K562 (cell line): Measurements from ENCODE around the gene DPP10. TPM values are rescaled to one million over a fixed set of nuclear protein-coding genes. Genes with fewer than 3 reads are reported as not detected.

ENCODE experiments used
- ATAC-seq: fragments of 200-7000 bp; cut with Tn5 transposase; 3 replicates; pipeline ENCODE4 v1.9.1; 2020; ENCODE audit warnings: moderate library complexity
- BruUV-seq: library from RNA; stranded (reverse); fragments of 400-500 nt; replicated peaks from 2 replicates; lab custom pipeline; 2021; lab: Mats Ljungman, UMichigan
- CTCF ChIA-PET: fragments of 300-600 bp; formaldehyde crosslinking; extraction: SDS; loops from one replicate; lab custom pipeline; 2021; ENCODE audit warnings: low intra/inter-chr PET ratio; lab: Yijun Ruan, JAX
- POLR2A ChIA-PET: fragments of 300-600, 350-650 bp; sonication (Branson Sonifier 250); formaldehyde crosslinking; extraction: SDS; loops from one replicate; lab custom pipeline; 2021; ENCODE audit warnings: antibody characterized with exemption, inconsistent platforms; lab: Yijun Ruan, JAX
- DNase-seq, 4 experiments: peaks; one replicate each; pipeline versions ENCODE4 v3.0.0 to v3.0.0-alpha.2; 2011 to 2018; ENCODE audit warnings: low spot score in 3 of 4, mixed read lengths in 3 of 4; ENCODE audit errors: extremely low read depth in 1 of 4
- FAIRE-seq: peaks from 2 replicates; lab custom pipeline; 2011; peaks lifted over from hg19 to GRCh38; lab: Jason Lieb, UNC
- H2AFZ ChIP-seq: 2 replicates; pipeline ENCODE4 v1.6.0; 2011; ENCODE audit warnings: low read depth, low read length, control low read depth, inconsistent platforms
- H3K27ac ChIP-seq: fragments of 200-600 bp; 3 replicates; pipeline ENCODE4 v1.8.0; 2011; ENCODE audit warnings: low read depth, mild to moderate bottlenecking, control low read depth, inconsistent platforms, low read length, moderate library complexity, mixed read lengths; ENCODE audit errors: extremely low read depth
- H3K27me3 ChIP-seq, 2 experiments: fragments of 300-600 bp in 1 of 2; 2 replicates in 1 of 2; 3 replicates in 1 of 2; pipeline versions ENCODE4 v1.6.0 to v1.8.0; 2011; ENCODE audit warnings: inconsistent platforms in 2 of 2, low read length in 2 of 2, mild to moderate bottlenecking in 1 of 2, mixed read lengths in 1 of 2, moderate library complexity in 1 of 2; ENCODE audit not compliant: control insufficient read depth in 2 of 2, insufficient read depth in 2 of 2
- H3K36me3 ChIP-seq: fragments of 300-600 bp; 3 replicates; pipeline ENCODE4 v1.8.0; 2011; ENCODE audit warnings: mild to moderate bottlenecking, low read length, inconsistent platforms; ENCODE audit not compliant: control insufficient read depth, insufficient read depth
- H3K4me1 ChIP-seq, 2 experiments: fragments of 200-600 bp in 1 of 2; replicated peaks in 1 of 2; 2 replicates in 1 of 2; 3 replicates in 1 of 2; pipeline versions ENCODE4 v1.5.1 to v1.8.0; 2011; ENCODE audit warnings: inconsistent platforms in 2 of 2, low read length in 2 of 2, mild to moderate bottlenecking in 1 of 2, mixed read lengths in 1 of 2, moderate library complexity in 1 of 2; ENCODE audit not compliant: control insufficient read depth in 2 of 2, insufficient read depth in 2 of 2
- H3K4me2 ChIP-seq: 2 replicates; pipeline ENCODE4 v1.6.1; 2011; ENCODE audit warnings: low read length, control low read depth, inconsistent platforms, mixed read lengths; ENCODE audit not compliant: insufficient read depth
- H3K4me3 ChIP-seq: fragments of 200-600 bp; sonication (generic), shearing (Covaris generic); 2 replicates; pipeline ENCODE4 v1.5.1; 2016; ENCODE audit warnings: control low read depth, inconsistent platforms
- H3K79me2 ChIP-seq: fragments of 200-600 bp; 3 replicates; pipeline ENCODE4 v1.8.0; 2011; ENCODE audit warnings: low read length, inconsistent platforms; ENCODE audit not compliant: control insufficient read depth, insufficient read depth
- H3K9ac ChIP-seq, 2 experiments: 2 replicates each; pipeline versions ENCODE4 v1.6.0 to v1.6.1; 2011; ENCODE audit warnings: low read depth in 2 of 2, low read length in 2 of 2, control low read depth in 1 of 2, inconsistent platforms in 1 of 2, mild to moderate bottlenecking in 1 of 2, mixed read lengths in 1 of 2; ENCODE audit not compliant: insufficient read depth in 1 of 2
- H3K9me1 ChIP-seq: one replicate; pipeline ENCODE4 v1.6.0; 2011; ENCODE audit warnings: inconsistent platforms, mild to moderate bottlenecking, low read length, moderate library complexity; ENCODE audit not compliant: control insufficient read depth, insufficient read depth
- H3K9me3 ChIP-seq: replicated peaks from 2 replicates; pipeline ENCODE4 v1.5.1; 2011; ENCODE audit warnings: low read depth, low read length, inconsistent platforms; ENCODE audit not compliant: control insufficient read depth, insufficient read depth
- H4K20me1 ChIP-seq: replicated peaks from 2 replicates; pipeline ENCODE4 v1.6.1; 2011; ENCODE audit warnings: low read length, inconsistent platforms, mixed read lengths; ENCODE audit not compliant: control insufficient read depth, insufficient read depth
- ARID2 ChIP-seq: fragments of 450-650 bp; IDR thresholded peaks from 2 replicates; pipeline ENCODE4 v1.6.1; 2017; ENCODE audit warnings: antibody characterized with exemption, mild to moderate bottlenecking
- GABPB2 ChIP-seq: fragments of 250-450 bp; sonication (Bioruptor Pico); conservative IDR thresholded peaks from 2 replicates; pipeline ENCODE4 v1.5.1; 2021; ENCODE audit warnings: mild to moderate bottlenecking
- HNRNPK ChIP-seq: fragments of 200-400 bp; formaldehyde crosslinking; IDR thresholded peaks from one replicate; pipeline ENCODE4 v1.6.1; 2018; ENCODE audit warnings: mild to moderate bottlenecking, low read depth, low read length; ENCODE audit not compliant: poor library complexity, severe bottlenecking
- MECOM ChIP-seq: fragments of 250-450 bp; sonication (Bioruptor Pico); IDR thresholded peaks from 2 replicates; pipeline ENCODE4 v1.8.0; 2022; ENCODE audit warnings: inconsistent platforms
- NCOA4 ChIP-seq: fragments of 450-650 bp; IDR thresholded peaks from 2 replicates; pipeline ENCODE4 v1.6.1; 2018; ENCODE audit warnings: mild to moderate bottlenecking; ENCODE audit not compliant: partially characterized antibody
- NUFIP1 ChIP-seq: fragments of 450-650 bp; IDR thresholded peaks from 2 replicates; pipeline ENCODE4 v1.6.1; 2018; ENCODE audit not compliant: partially characterized antibody
- POU5F1 ChIP-seq: fragments of 150-350 bp; IDR thresholded peaks from 2 replicates; pipeline ENCODE4 v1.6.1; 2014; ENCODE audit warnings: borderline replicate concordance, low read length, low read depth, mild to moderate bottlenecking; ENCODE audit not compliant: partially characterized antibody
- PPARD ChIP-seq: fragments of 250-450 bp; sonication (Bioruptor Pico); IDR thresholded peaks from 2 replicates; pipeline ENCODE4 v1.8.0; 2022; ENCODE audit warnings: inconsistent platforms, mild to moderate bottlenecking, moderate library complexity
- RBM25 ChIP-seq: fragments of 200-400 bp; formaldehyde crosslinking; IDR thresholded peaks from 2 replicates; pipeline ENCODE4 v1.6.1; 2018; ENCODE audit warnings: low read length, low read depth, moderate library complexity; ENCODE audit not compliant: severe bottlenecking
- RFX5 ChIP-seq: IDR thresholded peaks from 2 replicates; pipeline ENCODE4 v1.6.1; 2011; ENCODE audit warnings: low read depth, mild to moderate bottlenecking, improper control_type of control experiment, low read length
- SRF ChIP-seq, 2 experiments: fragments of 250-450, 450-650 bp in 1 of 2; sonication (Bioruptor Pico) in 1 of 2; sonication (generic) in 1 of 2; formaldehyde crosslinking; IDR thresholded peaks; 2 replicates each; pipeline versions ENCODE4 v1.5.0 to v1.5.1; 2020 to 2022; ENCODE audit warnings: mild to moderate bottlenecking in 1 of 2, missing genetic modification reagents in 1 of 2
- TCF7L2 ChIP-seq: fragments of 150-350 bp; IDR thresholded peaks from 2 replicates; pipeline ENCODE4 v1.6.1; 2016; ENCODE audit warnings: low read depth, mild to moderate bottlenecking, low read length, moderate library complexity
- TRIM28 ChIP-seq: fragments of 450-650 bp; IDR thresholded peaks from 2 replicates; pipeline ENCODE4 v1.6.1; 2017
- ZFP91 ChIP-seq: sonication (generic); formaldehyde crosslinking; IDR thresholded peaks from 2 replicates; pipeline ENCODE4 v1.8.0; 2022; ENCODE audit warnings: mild to moderate bottlenecking, missing genetic modification reagents
- ZFX ChIP-seq: sonication (generic); formaldehyde crosslinking; IDR thresholded peaks from 2 replicates; pipeline ENCODE4 v1.8.0; 2022; ENCODE audit warnings: mild to moderate bottlenecking, missing genetic modification reagents, moderate library complexity
- ZNF324 ChIP-seq: fragments of 250-450 bp; sonication (Bioruptor Pico); IDR thresholded peaks from 2 replicates; pipeline ENCODE4 v1.4.0; 2020; ENCODE audit warnings: mild to moderate bottlenecking
- ZNF699 ChIP-seq: fragments of 250-450 bp; sonication (Bioruptor Pico); IDR thresholded peaks from 2 replicates; pipeline ENCODE4 v1.8.0; 2021; ENCODE audit warnings: mild to moderate bottlenecking, moderate library complexity; ENCODE audit not compliant: insufficient replicate concordance
- WGBS: fragments of 100-300 bp; shearing (Covaris generic); methylation state at CpG from one replicate; pipeline ENCODE4 v1.1.6; 2016; ENCODE audit warnings: low coverage, mixed read lengths; ENCODE audit not compliant: insufficient coverage; ENCODE audit errors: missing lambda C conversion rate; 5-methylcytosine and 5-hydroxymethylcytosine counted together
- in situ Hi-C: fragments of 300-500 bp; cut with MboI; formaldehyde crosslinking; loops from 4 replicates; pipeline ENCODE4 v1.15.0; 2018; ENCODE audit warnings: inconsistent platforms, mixed read lengths
- intact Hi-C: fragments of 100-400 bp; cut with micrococcal nuclease; formaldehyde crosslinking; loops from 2 replicates; pipeline ENCODE4 v1.14.2; 2022
- polyA plus RNA-seq, 8 experiments: library from polyadenylated mRNA; depleted of rRNA in 4 of 8; stranded (reverse) in 5 of 8; unstranded in 3 of 8; fragments of >200 nt; fragmentation: Nextera tagmentation in 2 of 8; fragmentation: Illumina TruSeq in 1 of 8; extraction: Ambion mirVana in 2 of 8; extraction: Trizol in 1 of 8; gene quantifications; 2 replicates each; pipeline versions ENCODE4 v1.2.1 to v1.2.3, GENCODE V29; 2011 to 2014; ENCODE audit warnings: inconsistent platforms in 1 of 8, missing spikeins in 1 of 8
- total RNA-seq, 7 experiments: library from RNA; depleted of rRNA in 6 of 7; stranded (reverse); fragments of >200 nt in 6 of 7; fragmentation: Illumina TruSeq in 2 of 7; extraction: Trizol in 2 of 7; gene quantifications; 2 replicates each; pipeline versions ENCODE4 v1.2.1 to v1.2.3, GENCODE V29; 2011 to 2021; ENCODE audit warnings: low replicate concordance in 1 of 7
- TF ChIP-seq, protein P1 (sequence below): fragments of 250-450 bp; sonication (Bioruptor Pico); IDR thresholded peaks from 2 replicates; pipeline ENCODE4 v1.8.0; 2022; ENCODE audit warnings: inconsistent platforms
- TF ChIP-seq, protein P2 (sequence below): fragments of 450-650 bp; IDR thresholded peaks from 2 replicates; pipeline ENCODE4 v1.6.1; 2017; ENCODE audit warnings: mild to moderate bottlenecking, moderate library complexity

DPP10 gene
- total and polyA plus RNA-seq, 9 of the 15 experiments (the other 6 are each of a cell fraction or from before 2014, with no cell fraction given): not detected

- Histone ChIP-seq H2AFZ (no peak overlapping the region), H3K27ac (no peak overlapping the region), H3K9me3 (peaks cover 1% of the 10 kb centered on the region; the same call in 1 of the 2 replicates), H3K79me2 (no peaks in the 10 kb centered on the region), H3K9me1 (no peaks in the 10 kb centered on the region), H3K4me1 (no peaks in the 10 kb centered on the region), H3K9ac (no peak overlapping the region), H3K4me3 (no peak overlapping the region), H3K27me3 (no peaks in the 10 kb centered on the region), H4K20me1 (no peaks in the 10 kb centered on the region), H3K36me3 (no peaks in the 10 kb centered on the region), H3K4me2 (no peak overlapping the region)
- TF ChIP-seq ZFP91 (CRISPR knock-in tag) (no peak), MECOM (CRISPR knock-in tag) (no peak), TRIM28 (no peak), ZNF324 (CRISPR knock-in tag) (no peak), GABPB2 (CRISPR knock-in tag) (no peak), NCOA4 (no peak), RFX5 (no peak), ZFX (CRISPR knock-in tag) (no peak), HNRNPK (no peak), TCF7L2 (no peak), NUFIP1 (no peak), SRF (CRISPR knock-in tag; IDR thresholded peaks at IDR 0.05) (no peak), RBM25 (no peak), POU5F1 (no peak), PPARD (CRISPR knock-in tag) (no peak), ARID2 (no peak), ZNF699 (no peak)
- TF ChIP-seq, protein P1, sequence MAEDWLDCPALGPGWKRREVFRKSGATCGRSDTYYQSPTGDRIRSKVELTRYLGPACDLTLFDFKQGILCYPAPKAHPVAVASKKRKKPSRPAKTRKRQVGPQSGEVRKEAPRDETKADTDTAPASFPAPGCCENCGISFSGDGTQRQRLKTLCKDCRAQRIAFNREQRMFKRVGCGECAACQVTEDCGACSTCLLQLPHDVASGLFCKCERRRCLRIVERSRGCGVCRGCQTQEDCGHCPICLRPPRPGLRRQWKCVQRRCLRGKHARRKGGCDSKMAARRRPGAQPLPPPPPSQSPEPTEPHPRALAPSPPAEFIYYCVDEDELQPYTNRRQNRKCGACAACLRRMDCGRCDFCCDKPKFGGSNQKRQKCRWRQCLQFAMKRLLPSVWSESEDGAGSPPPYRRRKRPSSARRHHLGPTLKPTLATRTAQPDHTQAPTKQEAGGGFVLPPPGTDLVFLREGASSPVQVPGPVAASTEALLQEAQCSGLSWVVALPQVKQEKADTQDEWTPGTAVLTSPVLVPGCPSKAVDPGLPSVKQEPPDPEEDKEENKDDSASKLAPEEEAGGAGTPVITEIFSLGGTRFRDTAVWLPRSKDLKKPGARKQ: no peak
- TF ChIP-seq, protein P2, sequence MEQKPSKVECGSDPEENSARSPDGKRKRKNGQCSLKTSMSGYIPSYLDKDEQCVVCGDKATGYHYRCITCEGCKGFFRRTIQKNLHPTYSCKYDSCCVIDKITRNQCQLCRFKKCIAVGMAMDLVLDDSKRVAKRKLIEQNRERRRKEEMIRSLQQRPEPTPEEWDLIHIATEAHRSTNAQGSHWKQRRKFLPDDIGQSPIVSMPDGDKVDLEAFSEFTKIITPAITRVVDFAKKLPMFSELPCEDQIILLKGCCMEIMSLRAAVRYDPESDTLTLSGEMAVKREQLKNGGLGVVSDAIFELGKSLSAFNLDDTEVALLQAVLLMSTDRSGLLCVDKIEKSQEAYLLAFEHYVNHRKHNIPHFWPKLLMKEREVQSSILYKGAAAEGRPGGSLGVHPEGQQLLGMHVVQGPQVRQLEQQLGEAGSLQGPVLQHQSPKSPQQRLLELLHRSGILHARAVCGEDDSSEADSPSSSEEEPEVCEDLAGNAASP: no peak
- no peak for ATAC-seq
- intact Hi-C loops: no loop called here
- POLR2A ChIA-PET: no interaction called here
- 0% methylated on average over 4 of the region's 4 CpGs for WGBS
- DNase-seq: no peak
- BruUV-seq: no TSS peak
- in situ Hi-C loops: no loop called here
- FAIRE-seq: no peak
- CTCF ChIA-PET: no interaction called here
Measured at GRCh38 chr2:115543461-115543860, 1101.0 kb downstream of the DPP10 start.
